HG02759 (cell line): ENCODE measurements around the gene SYNE3.

ENCODE experiments used
- ATAC-seq: cut with Tn5 transposase; IDR thresholded peaks from one replicate; pipeline ENCODE4 v1.9.1; 2021; ENCODE audit warnings: mild to moderate bottlenecking, moderate library complexity; ENCODE audit not compliant: unreplicated experiment

The SYNE3 gene, protein sequence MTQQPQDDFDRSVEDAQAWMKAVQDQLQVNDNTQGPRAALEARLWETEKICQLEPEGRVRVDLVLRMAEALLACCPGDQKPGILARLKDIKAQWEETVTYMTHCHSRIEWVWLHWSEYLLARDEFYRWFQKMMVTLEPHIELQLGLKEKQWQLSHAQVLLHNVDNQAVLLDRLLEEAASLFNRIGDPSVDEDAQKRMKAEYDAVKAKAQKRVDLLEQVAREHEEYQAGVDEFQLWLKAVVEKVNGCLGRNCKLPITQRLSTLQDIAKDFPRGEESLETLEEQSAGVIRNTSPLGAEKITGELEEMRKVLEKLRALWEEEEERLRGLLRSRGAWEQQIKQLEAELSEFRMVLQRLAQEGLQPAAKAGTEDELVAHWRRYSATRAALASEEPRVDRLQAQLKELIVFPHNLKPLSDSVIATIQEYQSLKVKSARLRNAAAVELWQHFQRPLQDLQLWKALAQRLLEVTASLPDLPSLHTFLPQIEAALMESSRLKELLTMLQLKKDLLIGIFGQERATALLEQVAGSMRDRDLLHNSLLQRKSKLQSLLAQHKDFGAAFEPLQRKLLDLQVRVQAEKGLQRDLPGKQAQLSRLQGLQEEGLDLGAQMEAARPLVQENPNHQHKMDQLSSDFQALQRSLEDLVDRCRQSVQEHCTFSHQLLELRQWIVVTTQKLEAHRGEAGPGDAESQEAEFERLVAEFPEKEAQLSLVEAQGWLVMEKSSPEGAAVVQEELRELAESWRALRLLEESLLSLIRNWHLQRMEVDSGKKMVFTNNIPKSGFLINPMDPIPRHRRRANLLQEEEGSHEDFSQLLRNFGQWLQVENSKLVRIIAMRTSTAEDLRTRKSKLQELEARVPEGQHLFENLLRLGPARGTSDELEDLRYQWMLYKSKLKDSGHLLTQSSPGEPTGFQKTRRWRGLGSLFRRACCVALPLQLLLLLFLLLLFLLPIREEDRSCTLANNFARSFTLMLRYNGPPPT

DNA sequence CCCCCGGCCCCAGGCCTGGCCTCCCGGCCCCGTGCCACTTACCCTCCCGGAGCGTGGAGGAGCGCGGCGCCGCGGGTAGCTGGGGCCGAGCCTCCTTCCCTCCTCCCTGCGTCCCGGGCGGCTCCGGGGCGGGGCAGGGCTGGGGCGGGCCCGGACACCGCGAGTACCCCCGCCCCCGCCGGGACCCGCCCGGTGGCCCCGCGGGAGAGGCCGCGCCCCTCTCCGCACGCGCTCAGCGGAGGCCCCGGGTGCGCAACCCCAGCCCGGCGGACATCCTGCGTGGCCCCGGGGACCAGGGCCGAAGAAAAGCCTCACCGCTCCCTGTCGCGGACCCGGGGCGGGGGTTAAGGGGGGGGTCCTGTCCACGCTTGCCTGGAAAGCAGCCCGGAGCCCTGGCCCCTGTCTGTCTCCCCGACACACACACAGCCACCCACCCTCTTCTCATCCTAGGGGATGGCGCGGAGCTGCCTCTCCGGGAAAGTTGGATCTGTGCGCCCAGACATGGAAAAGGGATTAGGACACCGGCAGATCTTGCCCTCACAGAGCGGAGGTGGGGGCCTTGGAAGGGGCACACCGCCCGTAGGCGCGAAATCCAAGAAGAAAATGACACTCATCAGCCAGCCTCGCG lies at the start of gene SYNE3:
SYNE3 (minus strand) TSS at position 97 of the 628 bp plus-strand sequence. CDS start 40,829 bp downstream, outside the sequence.
- peak; percentile 56 for ATAC-seq

DNA sequence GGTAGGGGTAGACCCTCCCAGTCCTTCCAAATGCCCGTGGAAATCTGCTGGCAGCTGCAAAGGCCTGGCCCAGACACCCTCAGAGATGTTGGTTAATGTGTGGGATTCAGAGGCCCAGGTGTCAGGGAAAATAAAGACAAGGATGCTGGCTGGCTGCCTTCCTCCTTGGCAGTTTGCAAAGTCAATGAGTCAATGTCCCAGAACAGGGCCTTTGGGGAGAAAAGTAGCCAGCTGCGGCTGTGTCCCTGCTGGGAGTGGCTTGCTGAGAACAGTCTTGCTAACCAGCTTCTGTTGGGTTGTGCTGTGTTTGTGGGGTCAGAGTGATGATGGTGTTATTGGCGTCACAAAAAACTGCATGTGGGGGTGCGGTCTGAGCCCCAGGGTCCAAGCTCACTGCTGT lies 47.6 kb upstream of the SYNE3 start:
- no peak for ATAC-seq

DNA sequence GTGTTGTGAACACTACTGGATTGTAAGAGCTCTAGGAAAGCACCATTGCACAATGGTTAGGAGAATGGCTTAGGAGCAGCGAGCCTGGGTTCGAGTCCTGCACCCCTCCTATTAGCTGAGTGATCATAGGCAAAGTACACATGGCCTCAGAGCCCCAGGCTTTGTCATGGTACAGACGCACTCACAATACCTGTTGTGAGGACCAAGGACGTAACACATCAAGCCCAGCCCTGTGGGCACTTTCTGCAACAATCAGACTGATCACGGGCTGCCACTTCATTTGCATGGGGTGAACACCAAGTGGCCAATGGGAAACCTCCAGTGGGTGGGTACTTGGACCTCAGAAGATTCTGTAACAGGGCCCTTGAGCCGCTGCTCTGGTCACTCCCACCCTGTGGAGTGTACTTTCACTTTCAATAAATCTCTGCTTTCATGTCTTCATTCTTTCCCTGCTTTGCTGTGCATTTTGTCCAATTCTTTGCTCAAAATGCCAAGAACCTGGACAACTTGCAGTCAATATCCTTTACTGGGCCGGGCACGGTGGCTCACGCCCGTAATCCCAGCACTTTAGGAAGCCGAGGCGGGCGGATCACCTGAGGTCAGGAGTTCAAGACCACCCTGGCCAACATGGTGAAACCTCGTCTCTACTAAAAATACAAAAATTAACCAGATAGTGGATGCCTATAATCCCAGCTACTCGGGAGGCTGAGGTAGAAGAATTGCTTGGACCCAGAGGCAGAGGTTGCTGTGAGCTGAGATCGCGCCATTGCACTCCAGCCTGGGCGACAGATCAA lies 46.6 kb upstream of the SYNE3 start:
- ATAC-seq: no peak

DNA sequence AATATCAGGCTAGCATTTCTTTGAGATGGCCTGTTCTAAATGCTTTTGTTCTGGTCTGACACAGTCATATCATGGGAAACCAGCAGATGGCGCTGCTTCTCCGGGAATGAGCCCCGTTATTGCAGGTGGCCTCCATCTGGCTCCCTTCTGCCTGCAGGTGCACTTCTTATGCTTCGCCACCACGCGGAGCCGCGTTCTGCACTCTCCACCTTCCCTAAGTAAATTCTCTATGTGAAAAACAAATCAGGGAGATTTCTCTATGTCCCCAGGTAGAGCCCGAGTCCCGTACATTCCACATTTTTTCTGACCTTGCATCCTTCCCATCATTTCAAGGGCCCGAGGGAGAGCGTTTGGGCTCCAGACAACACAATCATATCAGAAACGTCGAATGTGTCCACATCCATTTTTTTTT lies 44.6 kb upstream of the SYNE3 start:
- peak; percentile 87 for ATAC-seq

DNA sequence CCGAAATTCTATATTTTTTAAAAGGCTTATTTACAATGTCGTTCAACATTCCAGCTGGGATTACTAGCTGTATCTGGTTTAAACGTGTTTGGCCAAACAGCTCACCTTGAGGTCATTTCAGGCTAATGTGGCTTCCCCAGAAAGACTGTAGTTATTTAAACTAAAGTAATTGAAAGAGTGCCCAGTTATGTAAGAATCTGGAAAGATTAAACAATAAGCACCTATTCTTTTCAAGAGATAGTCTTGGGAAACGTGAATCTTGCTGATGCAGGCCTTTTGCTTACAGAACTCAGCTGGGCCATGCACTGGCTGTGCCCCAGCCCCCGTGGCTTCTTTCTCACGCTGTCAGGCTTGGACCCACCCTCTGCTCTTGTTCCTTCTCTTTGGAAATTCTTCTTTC lies 42.8 kb upstream of the SYNE3 start:
- no peak for ATAC-seq

DNA sequence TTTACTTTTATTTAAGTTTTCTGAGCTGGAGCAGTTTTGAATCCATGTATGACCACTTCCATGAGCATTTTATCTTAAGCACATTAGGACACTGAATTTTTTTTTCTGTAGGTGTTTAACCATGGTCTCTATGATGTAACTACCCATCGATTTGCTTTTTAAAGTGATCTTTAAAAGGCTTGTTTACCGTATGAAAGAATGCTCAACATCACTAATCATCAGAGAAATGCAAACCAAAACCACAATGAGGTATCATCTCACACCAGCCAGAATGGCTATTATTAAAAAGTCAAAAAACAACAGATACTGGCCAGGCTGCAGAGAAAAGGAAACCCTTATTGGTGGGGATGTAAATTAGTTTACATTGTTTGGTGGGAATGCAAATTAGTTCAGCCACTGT lies 41.4 kb upstream of the SYNE3 start:
- ATAC-seq: no peak

DNA sequence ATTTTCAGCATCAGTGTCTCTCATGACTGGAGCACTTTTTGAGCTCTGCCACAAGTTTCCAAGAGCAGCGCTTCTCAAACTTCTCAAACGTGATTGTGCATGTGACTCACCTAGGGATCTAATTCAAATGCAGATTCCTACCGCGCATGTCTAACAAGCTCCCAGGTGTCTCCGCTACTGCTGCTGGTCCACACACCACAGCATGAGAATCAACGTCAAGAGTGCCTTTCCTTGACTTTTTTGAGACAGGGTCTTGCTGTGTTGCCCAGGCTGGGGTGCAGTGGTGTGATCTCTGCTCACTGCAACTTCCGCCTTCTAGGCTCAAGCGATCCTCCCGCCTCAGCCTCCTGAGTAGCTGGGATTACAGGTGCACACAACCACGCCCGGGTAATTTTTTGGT lies 40.8 kb upstream of the SYNE3 start:
- no peak for ATAC-seq

DNA sequence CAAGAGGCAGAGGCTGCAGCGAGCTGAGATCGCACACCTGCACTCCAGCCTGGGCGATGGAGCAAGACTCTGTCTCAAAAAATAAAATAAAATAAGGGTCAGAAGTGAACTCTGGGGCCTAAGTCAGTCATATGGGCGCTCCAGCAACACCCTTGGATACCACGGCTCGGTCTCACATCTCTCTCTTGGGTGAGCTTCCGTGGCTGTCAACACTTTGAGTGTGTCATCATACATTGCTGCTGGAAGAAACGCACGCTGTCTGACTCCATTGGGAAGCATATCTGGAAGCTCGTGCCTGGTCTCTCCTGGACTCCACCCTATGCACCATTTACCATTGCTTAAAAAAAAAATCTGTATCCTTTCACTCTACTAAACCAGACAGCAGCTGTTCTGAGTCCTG lies 38.6 kb upstream of the SYNE3 start:
- ATAC-seq: no peak

DNA sequence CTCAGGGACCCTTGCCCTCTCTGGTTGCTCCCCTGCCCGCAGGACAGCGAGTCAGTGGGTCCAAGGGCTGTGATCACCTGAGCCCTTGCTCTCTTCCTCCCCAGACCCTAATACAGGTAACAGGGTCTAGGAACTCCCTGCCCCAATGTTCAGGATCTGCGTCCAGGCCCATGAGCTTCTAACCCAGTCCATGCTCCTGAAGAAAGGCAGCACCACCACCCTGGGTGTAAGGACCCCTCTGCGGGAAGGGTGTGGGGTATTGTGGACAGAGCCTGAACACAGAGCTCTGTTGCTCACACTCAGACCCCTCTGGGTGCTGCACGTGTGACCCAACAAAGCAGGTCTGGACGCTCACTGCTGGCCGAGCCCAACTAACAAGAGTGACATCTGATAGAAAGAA lies 36.7 kb upstream of the SYNE3 start:
- ATAC-seq: no peak

DNA sequence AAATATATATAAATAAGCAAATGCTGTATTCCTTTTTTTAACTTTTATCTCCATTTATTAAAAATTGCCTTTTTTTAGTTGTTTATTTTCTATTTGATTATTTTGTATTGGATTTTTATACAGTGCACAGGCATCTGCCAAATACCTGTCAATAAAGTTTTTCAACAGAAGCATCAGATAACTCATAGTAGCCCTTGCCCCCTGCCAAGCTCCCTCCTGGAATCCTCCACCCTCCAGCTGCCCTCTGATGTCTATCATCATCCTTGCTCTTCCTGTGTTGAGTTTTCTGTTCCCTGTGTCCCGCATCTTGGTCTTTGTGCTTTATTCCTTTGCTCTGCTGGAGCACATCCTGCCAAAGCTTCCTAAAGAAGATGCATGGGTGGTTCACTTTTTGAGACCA lies 35.0 kb upstream of the SYNE3 start:
- no peak for ATAC-seq

DNA sequence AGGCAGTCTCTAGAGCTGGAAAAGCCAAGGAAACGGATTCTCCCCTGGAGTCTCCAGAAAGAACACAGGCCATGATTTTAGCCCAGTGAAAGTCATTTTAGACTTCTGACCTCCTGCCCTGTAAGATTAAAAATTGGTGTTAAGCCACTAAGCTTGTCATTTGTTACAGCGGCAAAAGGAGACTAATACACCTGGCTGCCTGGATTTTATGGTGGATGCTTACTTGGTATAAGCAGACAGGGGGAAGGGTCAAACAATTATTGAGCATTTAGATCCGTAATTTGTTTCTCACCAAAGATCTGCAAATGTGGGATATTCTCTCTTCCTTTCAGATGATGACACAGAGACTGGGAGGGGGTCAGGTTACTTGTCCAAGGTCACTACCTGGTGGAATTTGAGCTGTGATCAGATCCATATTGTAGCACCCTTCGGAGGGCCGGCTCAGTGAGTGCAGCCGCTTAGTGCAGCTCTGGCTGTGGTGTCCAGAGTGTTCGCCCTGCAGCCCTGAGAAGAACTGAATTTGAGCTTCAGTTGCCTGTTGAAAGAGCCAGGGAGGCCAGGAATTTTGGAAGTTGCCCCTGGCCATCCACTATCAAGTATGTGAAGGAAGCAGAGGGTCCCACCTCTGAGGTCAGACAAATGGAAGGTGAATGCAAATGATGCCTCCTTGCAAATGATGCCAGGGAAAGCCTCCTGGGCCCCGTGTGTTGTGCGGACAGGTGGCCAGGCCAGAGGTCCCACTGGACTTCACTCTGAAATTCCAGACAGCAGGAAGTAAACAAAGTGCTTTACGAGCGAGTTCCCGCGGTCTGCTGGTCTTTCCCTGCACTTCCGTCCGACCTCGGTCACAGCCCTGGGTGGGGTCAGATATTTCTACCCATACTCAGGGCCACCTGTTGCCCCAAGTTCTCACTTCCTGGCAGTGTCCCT lies 33.5 kb upstream of the SYNE3 start:
- no peak for ATAC-seq

DNA sequence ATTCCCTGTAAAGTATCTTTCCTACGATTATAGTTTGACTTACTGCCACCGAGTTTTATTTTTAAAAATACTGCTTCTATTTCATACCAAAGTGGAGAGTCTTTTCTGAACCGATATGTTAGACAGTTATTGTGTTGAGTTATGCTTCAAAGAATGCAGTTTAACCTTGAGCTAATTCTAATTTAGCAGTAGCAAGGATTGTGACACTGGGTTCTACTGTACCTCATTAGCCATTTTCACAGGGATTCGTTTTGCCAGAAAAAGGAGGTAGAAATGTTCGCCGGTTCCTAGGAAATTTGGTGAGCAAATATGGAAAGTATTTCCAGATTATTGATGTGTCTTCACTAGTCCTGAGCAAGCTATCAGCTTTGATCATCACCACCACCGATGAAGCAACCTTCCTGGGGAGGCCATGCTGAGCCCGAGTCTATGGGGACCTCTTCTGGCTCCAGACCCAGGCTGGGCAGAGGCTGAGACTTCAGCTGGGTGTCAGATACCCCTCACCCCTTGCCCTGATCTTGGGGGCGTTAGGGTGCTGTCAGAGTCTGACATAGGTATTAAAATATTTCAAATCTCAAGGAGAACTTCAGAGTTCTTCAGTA lies 32.0 kb upstream of the SYNE3 start:
- no peak for ATAC-seq

DNA sequence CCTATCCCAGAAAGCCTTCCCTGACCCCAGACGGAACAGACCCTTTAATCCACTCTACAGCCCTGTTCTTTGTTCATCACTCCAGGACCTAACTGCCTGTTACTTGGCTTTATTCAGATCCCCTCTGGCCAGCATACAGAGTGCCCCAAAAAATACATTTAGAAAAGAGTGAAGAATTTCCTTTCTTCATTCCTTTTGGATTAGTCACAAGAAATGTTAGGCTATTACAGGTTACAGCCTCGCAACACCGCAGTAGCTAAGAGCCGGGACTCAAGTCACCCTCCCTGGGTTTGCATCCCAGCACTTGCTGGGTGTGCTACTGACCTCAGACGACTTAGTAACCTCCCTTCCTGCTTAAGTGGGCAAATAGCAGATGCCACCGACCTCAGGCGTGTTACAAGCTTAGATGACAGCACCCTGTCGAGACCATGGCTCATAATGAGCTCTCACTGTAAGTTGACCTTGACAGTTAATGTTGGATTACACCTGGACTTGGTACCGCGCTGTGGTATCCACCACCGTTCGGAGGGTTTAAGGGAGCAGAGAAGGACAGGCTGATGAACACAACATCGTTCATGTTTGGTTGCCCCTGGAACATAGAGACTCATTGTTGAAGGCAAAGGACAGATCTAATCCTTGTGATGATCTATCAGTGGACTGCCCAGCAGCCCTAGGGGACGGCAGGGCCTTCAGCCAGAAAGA lies 31.3 kb upstream of the SYNE3 start:
- ATAC-seq: no peak

DNA sequence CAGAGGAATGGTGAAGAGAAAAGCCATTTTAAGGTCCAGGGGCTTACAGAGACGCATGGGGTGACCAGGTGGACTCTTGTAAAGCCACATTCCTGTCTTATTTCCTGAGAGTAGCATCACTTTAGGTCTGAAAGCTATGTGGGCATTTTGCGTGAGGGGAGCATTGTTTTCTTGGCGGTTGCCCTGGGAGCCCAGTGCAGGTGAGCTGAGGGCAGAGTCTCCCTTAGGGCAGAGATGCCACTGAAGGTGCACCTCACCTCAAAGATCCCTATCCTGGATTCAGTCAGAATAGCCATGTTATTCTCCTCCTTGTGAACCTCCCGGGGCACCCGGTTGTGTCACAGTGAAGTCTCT lies 30.8 kb upstream of the SYNE3 start:
- no peak for ATAC-seq

DNA sequence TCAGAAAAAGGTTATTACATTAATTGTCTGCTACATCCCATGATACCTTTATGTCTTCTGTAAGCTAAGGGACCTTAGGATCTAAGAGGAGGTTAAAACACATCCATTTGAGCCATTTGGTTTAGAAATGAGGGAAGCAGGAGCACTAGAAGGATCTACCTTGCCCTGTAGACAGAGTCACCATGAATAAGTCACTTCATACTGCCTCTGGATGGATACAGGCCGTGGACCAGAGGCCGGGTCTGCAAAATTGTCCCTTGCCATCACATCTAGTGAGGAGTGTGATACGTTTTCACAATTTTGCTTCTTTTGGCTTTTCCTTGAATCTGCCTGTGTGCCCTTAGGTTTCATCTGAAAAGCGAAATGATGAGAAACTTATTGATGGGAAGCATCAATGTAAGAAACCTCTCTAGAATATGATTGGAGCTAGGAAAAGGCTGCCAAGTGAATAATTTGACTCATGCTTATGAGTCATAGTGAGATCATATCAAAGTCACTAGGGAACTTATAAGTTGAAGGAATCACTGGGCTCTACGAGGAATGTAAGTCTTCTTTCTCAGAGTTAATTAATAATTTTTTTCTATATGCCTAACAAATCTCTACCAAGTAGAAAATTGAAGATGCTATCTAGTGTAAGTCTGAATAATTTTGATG lies 29.2 kb upstream of the SYNE3 start:
- ATAC-seq: no peak

DNA sequence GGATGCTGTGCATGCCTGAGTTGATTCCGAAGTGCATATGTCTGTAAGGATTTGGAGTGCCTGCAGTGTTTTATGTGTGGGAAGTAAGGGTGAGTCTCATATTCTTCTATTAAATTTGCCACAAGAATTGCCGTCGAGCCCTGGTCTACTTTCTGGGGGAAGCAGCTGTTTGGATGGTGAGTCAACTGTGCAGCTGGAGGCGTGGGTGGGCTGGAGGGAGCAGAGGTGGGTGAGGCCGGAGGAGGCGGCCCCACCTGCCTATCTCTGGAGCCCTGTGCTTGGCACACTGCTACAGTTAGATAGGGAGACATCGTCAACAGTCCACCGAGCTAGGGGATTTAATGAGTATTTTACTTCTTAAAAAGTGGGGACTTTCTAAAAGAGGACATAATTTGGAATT lies 28.1 kb upstream of the SYNE3 start:
- no peak for ATAC-seq

DNA sequence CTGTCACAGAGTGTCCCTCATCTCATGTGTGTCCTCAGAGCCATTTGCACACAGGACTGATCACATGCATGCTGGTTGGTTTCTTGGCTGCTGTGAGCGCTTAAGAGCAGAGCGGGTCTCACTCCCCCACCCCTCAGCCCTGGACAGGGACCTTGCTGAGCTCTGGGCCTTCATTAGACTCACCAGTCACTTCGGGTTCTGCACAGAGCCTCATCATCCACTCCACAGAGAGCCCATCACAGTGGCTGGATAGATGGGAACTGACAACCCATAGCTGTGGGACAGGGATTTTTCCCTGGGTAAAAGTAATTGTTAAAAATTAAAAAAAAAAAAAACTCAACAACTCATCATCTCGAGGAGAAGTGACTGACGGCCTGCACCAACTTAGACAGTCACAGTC lies 26.6 kb upstream of the SYNE3 start:
- ATAC-seq: no peak
